Esophagus (tissue), 2 donors: Measurements from ENCODE around the gene VTI1A. TPM values are rescaled to one million over a fixed set of nuclear protein-coding genes. Genes with fewer than 3 reads are reported as not detected.

Source experiments
- H3K27ac ChIP-seq, 2 donors: one replicate each; pipeline ENCODE4 v1.5.1; 2013; ENCODE audit warnings: low read depth in 2 of 2, mild to moderate bottlenecking in 2 of 2, inconsistent platforms in 1 of 2, low read length in 1 of 2, moderate library complexity in 1 of 2
- H3K27me3 ChIP-seq, 2 donors: one replicate each; pipeline ENCODE4 v1.6.1; 2013; ENCODE audit warnings: low read length in 2 of 2, control low read depth in 1 of 2, mild to moderate bottlenecking in 1 of 2; ENCODE audit not compliant: insufficient read depth in 2 of 2, control insufficient read depth in 1 of 2
- H3K36me3 ChIP-seq, 2 donors: one replicate each; pipeline ENCODE4 v1.6.1; 2013; ENCODE audit warnings: low read length in 1 of 2; ENCODE audit not compliant: control insufficient read depth in 2 of 2, insufficient read depth in 2 of 2
- H3K4me1 ChIP-seq, 2 donors: one replicate each; pipeline ENCODE4 v1.6.1; 2013; ENCODE audit warnings: low read length in 1 of 2; ENCODE audit not compliant: control insufficient read depth in 2 of 2, insufficient read depth in 2 of 2
- H3K4me3 ChIP-seq, 2 donors: one replicate each; pipeline ENCODE4 v1.5.1; 2013; ENCODE audit warnings: low read length in 2 of 2, mild to moderate bottlenecking in 2 of 2, low read depth in 1 of 2, moderate library complexity in 1 of 2
- H3K9me3 ChIP-seq, 2 donors: one replicate each; pipeline ENCODE4 v1.6.1; 2013; ENCODE audit warnings: mild to moderate bottlenecking in 2 of 2, low read depth in 1 of 2, low read length in 1 of 2, moderate library complexity in 1 of 2; ENCODE audit not compliant: control insufficient read depth in 2 of 2, insufficient read depth in 1 of 2
- WGBS, 2 donors: extraction: QIAGEN DNeasy Blood & Tissue Kit; methylation state at CpG; one replicate each; pipeline ENCODE4 v1.1.7; 2013; 5-methylcytosine and 5-hydroxymethylcytosine counted together
- polyA plus RNA-seq, 2 donors: library from polyadenylated mRNA; stranded (reverse); fragments of 200-250 nt; gene quantifications; one replicate each; pipeline ENCODE4 v1.2.3, GENCODE V29; 2013
- donor health status: healthy with polysubstance abuse.
- donor health status: Bipolar disorder and iron deficiency.

VTI1A gene
- polyA plus RNA-seq, 2 donors, result 10.6 to 11.5 TPM

DNA sequence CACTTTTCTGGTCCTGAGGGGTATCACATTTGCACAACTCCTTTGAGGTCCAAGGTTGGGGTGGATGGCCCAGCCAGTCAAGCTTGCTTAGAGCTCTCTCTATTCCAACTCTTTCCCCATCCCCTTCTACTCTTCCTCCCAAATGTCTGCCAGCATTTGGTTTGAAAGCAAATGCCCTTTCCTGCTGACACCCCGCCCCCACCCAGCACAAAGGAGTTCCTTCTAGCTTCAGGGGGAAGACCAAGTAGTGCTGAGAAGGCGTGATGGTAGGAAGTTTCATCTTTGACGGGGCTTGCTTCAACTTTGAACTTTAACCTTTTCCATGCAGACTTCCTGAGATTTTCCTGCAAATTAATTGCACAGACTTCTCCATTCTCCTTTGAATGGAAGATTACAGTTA lies 365.6 kb downstream of the VTI1A start:
- Histone ChIP-seq H3K9me3 (no peaks in the 10 kb centered on the region), H3K4me1 (peaks cover 3 to 13% of the 10 kb centered on the region in 2 donors), H3K36me3 (no peaks in the 10 kb centered on the region), H3K27ac (peak overlapping the region; percentile 51 to 84), H3K4me3 (no peak overlapping the region), H3K27me3 (no peaks in the 10 kb centered on the region)
- WGBS, 2 donors, result 56 to 67% methylated on average over 3 of the region's 3 CpGs

DNA sequence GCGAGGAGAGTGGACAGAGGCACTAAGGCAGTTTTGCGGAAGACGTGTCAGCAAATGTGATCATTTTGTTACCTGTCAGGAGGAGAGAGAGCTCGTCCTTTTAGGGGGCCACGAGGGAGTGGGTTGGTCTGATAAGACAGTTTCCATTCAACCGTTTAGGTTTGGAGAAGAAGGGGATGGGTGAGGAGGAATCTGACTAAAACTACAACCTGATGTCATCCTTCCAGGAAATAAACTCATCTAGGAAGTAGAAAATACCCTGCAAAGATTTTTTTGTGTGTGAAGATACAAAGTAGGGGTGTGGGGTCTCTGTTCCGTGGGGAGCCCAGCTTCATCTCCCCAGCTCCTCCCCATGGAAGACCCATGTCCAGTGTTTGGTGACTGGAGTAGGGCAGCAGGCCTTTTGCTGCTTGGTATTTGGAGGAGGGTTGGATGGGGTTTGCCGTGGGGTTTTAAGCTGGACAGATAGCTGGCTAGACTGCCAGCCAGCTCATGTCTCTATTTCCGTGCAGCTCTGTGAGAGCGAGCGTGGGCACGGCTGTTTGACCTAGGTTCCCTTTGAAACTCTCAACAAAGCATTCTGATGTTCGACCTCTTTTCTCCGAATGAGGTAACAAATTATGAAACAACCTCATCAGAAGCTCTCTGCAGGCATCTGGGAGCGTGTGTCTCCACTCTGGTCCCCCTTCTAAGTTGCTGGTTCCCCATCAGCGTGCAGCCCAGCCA lies 367.0 kb downstream of the VTI1A start:
- H3K36me3 ChIP-seq, result no peaks in the 10 kb centered on the region
- 85 to 87% methylated on average over 16 of the region's 16 CpGs for WGBS, 2 donors

DNA sequence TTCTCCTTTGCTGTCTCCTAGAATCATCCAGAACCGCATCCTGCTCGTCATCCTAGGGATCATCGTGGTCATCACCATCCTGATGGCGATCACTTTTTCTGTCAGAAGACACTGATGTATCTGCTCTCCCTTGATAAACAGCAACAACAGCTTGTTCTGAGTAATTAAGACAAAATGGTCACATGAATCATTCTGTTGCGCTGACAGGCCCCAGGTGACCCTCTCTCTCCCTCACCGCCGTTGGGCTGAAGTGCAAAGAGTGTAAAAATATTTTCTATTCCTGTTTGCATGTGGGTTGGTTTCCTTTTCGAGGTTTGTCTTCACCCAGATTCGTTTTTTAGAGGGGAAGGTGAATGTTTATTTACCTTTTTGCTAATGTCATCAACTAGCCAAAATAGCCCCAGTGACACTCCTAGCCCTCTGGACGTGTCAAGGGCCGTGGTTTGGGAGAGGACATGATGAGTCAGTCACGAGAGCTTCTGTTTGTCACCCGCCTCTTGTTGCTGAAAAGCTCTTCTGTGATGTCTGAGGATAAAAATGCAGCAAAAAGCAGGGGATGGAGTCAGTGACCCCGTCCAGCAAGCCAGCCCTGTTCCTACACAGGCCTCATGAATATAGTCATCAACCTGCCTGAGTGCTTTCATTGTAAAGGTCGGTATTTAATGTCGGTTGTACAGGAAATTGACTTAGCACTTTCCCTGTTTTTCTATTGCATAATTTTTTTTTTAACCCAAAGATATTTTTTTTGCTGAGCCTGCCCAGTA lies 368.4 kb downstream of the VTI1A start:
- Histone ChIP-seq H3K27ac (peak overlapping the region; percentile 29 to 53), H3K9me3 (no peaks in the 10 kb centered on the region), H3K27me3 (no peaks in the 10 kb centered on the region), H3K4me1 (peaks cover 3 to 13% of the 10 kb centered on the region in 2 donors), H3K4me3 (no peak overlapping the region), H3K36me3 (peaks cover 0 to 4% of the 10 kb centered on the region in 2 donors)
- 60% methylated on average over 16 of the region's 16 CpGs for WGBS, 2 donors

More for the DNA sequence above, 367.0 kb downstream of the VTI1A start:
- Histone ChIP-seq H3K27me3 (no peaks in the 10 kb centered on the region), H3K9me3 (no peaks in the 10 kb centered on the region), H3K4me1 (peaks cover 3 to 13% of the 10 kb centered on the region in 2 donors), H3K27ac (no peak overlapping the region), H3K4me3 (no peak overlapping the region)

DNA sequence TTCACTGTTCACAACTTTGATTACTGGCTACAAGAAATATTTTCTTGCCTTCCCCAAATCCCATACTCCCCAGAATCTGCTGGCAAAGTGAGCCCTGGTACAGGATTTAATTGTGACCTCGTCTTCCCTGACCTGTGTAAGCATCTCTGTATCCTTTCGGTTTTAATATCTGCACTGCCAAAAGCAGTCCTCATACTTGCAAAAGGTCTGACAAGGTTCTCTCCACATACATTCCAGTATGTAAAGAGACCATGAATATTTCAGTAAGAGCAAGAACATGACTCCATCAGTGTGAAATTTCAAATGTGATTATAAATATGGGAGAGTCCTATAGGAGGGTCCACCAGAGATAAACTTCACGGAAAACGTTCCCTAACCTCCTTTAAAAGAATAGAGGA lies 369.0 kb downstream of the VTI1A start:
- 72 to 75% methylated on average over 4 of the region's 4 CpGs for WGBS, 2 donors
- Histone ChIP-seq H3K27me3 (no peaks in the 10 kb centered on the region), H3K27ac (peak overlapping the region in 1 of 2 donors; percentile 29), H3K4me3 (no peak overlapping the region), H3K36me3 (peaks cover 0 to 4% of the 10 kb centered on the region in 2 donors), H3K9me3 (no peaks in the 10 kb centered on the region), H3K4me1 (peaks cover under 1 to 11% of the 10 kb centered on the region in 2 donors)

DNA sequence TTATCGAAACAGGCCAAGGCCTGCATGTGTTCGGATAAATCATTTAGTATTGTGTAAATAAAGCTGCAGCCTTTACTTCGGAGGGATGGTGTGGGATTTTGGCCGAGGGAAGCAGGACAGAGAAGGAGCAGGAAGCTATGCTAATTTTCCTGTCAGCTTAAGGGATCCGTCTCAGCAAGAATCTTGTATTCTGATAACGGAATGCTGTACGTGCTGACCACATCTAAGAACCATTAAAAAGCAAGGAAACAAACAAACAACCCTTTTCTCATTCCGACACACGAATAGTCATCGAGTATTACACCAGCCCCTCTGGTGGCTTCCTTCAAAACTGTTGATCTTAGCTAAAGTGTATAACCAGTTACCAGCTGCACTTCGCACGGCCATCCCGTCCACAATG lies 369.9 kb downstream of the VTI1A start:
- no peaks in the 10 kb centered on the region for H3K27me3 ChIP-seq
- H3K4me3 ChIP-seq, result no peak overlapping the region
- H3K36me3 ChIP-seq, result peaks cover 0 to 5% of the 10 kb centered on the region in 2 donors
- no peak overlapping the region for H3K27ac ChIP-seq
- 75 to 79% methylated on average over 13 of the region's 13 CpGs for WGBS, 2 donors
- H3K9me3 ChIP-seq, result no peaks in the 10 kb centered on the region
- H3K4me1 ChIP-seq, result peaks cover 0 to 11% of the 10 kb centered on the region in 2 donors

DNA sequence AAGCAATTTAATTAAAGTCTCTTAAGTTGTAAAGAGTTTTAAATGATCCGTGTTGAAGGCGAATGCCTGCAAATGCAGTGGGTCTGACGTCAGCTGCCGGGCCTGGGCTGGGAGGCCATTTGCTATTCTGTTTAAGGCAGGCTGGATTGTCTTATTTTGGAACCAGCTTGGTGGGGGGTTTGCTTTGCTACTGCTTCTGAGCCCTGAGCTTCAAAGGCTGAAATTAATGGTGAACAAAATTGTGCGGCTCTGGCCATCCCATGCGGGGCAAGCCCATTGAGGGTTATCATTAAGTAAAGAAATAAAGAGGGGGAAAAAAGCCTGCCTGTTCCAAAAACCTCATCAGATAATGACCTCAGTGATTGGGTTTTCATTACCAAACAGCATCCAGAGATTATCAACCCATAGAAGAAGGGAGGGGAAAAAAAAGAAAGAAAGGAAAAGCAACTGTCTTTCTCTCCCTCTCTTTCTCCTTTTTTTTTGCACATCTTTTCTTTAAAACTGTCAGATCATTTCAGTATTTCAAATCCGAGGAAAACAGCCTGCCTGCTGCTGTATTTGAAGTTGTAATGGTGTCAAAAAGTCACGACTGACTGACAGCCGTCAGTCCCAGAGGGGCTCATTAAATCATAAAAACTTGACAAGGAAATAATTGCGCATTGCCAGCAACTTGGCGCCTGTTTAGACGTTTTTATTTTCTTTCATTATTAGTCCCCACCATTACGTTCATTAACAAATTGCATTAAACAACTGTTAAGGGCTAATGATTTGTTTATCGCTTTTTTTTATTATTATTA lies 371.2 kb downstream of the VTI1A start:
- Histone ChIP-seq H3K27me3 (no peaks in the 10 kb centered on the region), H3K4me3 (no peak overlapping the region)
- WGBS, 2 donors, result 92 to 93% methylated on average over 14 of the region's 14 CpGs

DNA sequence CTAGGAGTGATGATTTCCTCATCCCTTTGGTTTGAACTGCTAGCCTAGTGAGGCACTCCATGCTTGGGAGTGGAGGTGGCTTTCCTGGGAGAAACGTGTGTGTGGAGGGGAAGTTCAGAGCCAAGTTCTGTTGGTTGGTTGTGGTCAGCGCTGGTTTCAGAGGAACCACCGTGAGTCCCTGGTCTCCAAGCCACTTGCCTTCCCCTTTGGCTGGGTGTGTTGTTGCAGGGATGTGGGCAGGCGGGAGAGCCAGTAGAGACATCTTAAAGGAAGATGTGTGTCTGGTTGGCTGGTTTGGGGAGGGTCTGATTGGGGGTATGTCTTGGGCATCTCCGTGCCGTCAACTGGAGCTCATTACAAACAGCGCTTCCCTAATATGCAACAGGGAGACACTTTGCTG lies 372.2 kb downstream of the VTI1A start:
- WGBS, 2 donors, result 94 to 96% methylated on average over 7 of the region's 7 CpGs
- Histone ChIP-seq H3K4me1 (no peaks in the 10 kb centered on the region), H3K4me3 (no peak overlapping the region), H3K36me3 (peaks cover 0 to 6% of the 10 kb centered on the region in 2 donors), H3K27me3 (no peaks in the 10 kb centered on the region), H3K27ac (no peak overlapping the region), H3K9me3 (no peaks in the 10 kb centered on the region)

More for the DNA sequence above, 371.2 kb downstream of the VTI1A start:
- peaks cover 0 to 3% of the 10 kb centered on the region in 2 donors for H3K4me1 ChIP-seq
- no peak overlapping the region for H3K27ac ChIP-seq
- peaks cover 0 to 6% of the 10 kb centered on the region in 2 donors for H3K36me3 ChIP-seq
- H3K9me3 ChIP-seq, result no peaks in the 10 kb centered on the region

DNA sequence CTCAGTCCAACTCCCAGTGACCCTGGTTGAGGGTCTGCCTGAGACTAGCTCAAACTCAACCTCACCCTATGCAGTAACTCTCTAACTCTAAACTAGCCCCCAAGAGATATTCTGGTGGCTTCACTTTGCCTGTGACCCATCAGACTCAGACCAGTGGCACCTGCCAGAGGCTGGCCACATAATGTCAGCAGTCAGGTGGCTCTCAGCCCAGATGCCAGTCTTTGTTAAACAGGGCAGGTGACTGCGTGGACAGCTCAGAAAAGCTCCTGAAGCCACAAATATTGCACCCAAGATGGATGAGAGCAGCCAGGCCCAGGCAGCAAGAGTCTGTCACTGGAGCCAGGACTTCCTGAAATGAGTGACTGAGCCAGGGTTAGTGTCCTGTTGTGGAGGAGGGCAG lies 373.3 kb downstream of the VTI1A start:
- Histone ChIP-seq H3K9me3 (no peaks in the 10 kb centered on the region), H3K27ac (no peak overlapping the region), H3K36me3 (peaks cover 0 to 6% of the 10 kb centered on the region in 2 donors), H3K4me1 (peaks cover 2 to 3% of the 10 kb centered on the region in 2 donors), H3K4me3 (no peak overlapping the region), H3K27me3 (no peaks in the 10 kb centered on the region)
- WGBS, 2 donors, result 86 to 89% methylated on average over 1 of the region's 1 CpG

DNA sequence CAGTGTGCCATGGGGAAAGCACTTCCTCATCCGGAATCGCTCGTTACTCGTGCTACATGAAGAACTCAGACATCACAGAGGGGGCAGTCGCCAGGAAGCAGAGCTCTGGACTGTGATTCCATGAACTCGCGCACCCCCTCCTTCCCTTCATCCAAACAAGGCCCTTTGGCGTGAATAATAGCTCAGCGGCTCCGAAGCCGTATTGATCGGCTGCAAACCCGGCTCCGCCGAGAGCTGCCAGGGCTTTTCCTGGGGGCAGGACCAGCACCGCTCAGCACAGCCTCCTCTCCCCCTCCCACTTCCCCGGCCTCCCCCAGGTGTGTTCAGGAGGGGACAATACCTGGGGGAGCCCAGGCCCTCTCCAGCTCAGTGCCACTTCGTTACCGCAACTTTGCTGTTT lies 374.0 kb downstream of the VTI1A start:
- no peak overlapping the region for H3K27ac ChIP-seq
- peaks cover 0 to 6% of the 10 kb centered on the region in 2 donors for H3K36me3 ChIP-seq
- no peaks in the 10 kb centered on the region for H3K9me3 ChIP-seq
- H3K4me3 ChIP-seq, result no peak overlapping the region
- H3K27me3 ChIP-seq, result no peaks in the 10 kb centered on the region
- H3K4me1 ChIP-seq, result peaks cover 3 to 5% of the 10 kb centered on the region in 2 donors
- 97 to 99% methylated on average over 19 of the region's 19 CpGs for WGBS, 2 donors
